Loucy (cell line): Measurements from ENCODE around the gene PKP2.

Experiments
- H2AFZ ChIP-seq: fragments of 200-600 bp; sonication (generic); 2 replicates; pipeline ENCODE4 v1.6.0; 2016; ENCODE audit warnings: antibody characterized with exemption, mild to moderate bottlenecking, low read length, moderate library complexity
- H3F3A ChIP-seq: fragments of 200-600 bp; 2 replicates; pipeline ENCODE4 v1.6.0; 2016; ENCODE audit warnings: antibody characterized with exemption, low read depth, mild to moderate bottlenecking
- H3K27me3 ChIP-seq: fragments of 200-600 bp; sonication (generic); 2 replicates; pipeline ENCODE4 v1.6.1; 2014; ENCODE audit warnings: low read length, mild to moderate bottlenecking; ENCODE audit not compliant: insufficient read depth, poor library complexity, severe bottlenecking
- H3K36me3 ChIP-seq: fragments of 200-600 bp; sonication (generic); 2 replicates; pipeline ENCODE4 v1.6.1; 2016; ENCODE audit warnings: low read length; ENCODE audit not compliant: insufficient read depth
- H3K4me1 ChIP-seq: fragments of 200-600 bp; sonication (generic); 2 replicates; pipeline ENCODE4 v1.5.1; 2014; ENCODE audit warnings: low read length, mild to moderate bottlenecking; ENCODE audit not compliant: insufficient read depth, poor library complexity, severe bottlenecking
- H3K4me2 ChIP-seq: fragments of 200-600 bp; sonication (generic); 2 replicates; pipeline ENCODE4 v1.6.0; 2014; ENCODE audit warnings: antibody characterized with exemption, low read length, low read depth, mild to moderate bottlenecking; ENCODE audit not compliant: poor library complexity, severe bottlenecking
- H3K4me3 ChIP-seq: fragments of 200-600 bp; sonication (generic); 2 replicates; pipeline ENCODE4 v1.5.1; 2014; ENCODE audit warnings: low read length, mild to moderate bottlenecking, mixed read lengths; ENCODE audit not compliant: poor library complexity, severe bottlenecking
- H3K79me2 ChIP-seq: fragments of 200-600 bp; sonication (generic); 2 replicates; pipeline ENCODE4 v1.6.1; 2014; ENCODE audit warnings: low read length; ENCODE audit not compliant: insufficient read depth
- H3K9ac ChIP-seq: fragments of 200-600 bp; sonication (generic); 2 replicates; pipeline ENCODE4 v1.6.0; 2014; ENCODE audit warnings: mild to moderate bottlenecking, low read depth, low read length, moderate library complexity; ENCODE audit not compliant: poor library complexity, severe bottlenecking
- H3K9me2 ChIP-seq: fragments of 200-600 bp; sonication (generic); replicated peaks from 2 replicates; pipeline ENCODE4 v1.6.1; 2016; ENCODE audit warnings: low read depth, low read length, mixed read lengths
- H3K9me3 ChIP-seq: fragments of 200-600 bp; sonication (generic); 2 replicates; pipeline ENCODE4 v1.6.1; 2014; ENCODE audit warnings: mild to moderate bottlenecking, antibody characterized with exemption, low read length, low read depth; ENCODE audit not compliant: insufficient read depth
- H4K20me1 ChIP-seq: fragments of 200-600 bp; sonication (generic); 2 replicates; pipeline ENCODE4 v1.6.0; 2014; ENCODE audit warnings: antibody characterized with exemption, low read length, mild to moderate bottlenecking; ENCODE audit not compliant: insufficient read depth, poor library complexity, severe bottlenecking
- EZH2phosphoT487 ChIP-seq: fragments of 200-600 bp; IDR thresholded peaks from 2 replicates; pipeline ENCODE4 v1.6.1; 2018; ENCODE audit warnings: antibody characterized with exemption, mild to moderate bottlenecking, moderate library complexity, borderline replicate concordance
- TF ChIP-seq, protein P1 (sequence below): fragments of 200-600 bp; sonication (generic); conservative IDR thresholded peaks from 2 replicates; pipeline ENCODE4 v1.5.1; 2014; ENCODE audit warnings: mild to moderate bottlenecking, antibody characterized with exemption, low read length

The PKP2 gene

DNA sequence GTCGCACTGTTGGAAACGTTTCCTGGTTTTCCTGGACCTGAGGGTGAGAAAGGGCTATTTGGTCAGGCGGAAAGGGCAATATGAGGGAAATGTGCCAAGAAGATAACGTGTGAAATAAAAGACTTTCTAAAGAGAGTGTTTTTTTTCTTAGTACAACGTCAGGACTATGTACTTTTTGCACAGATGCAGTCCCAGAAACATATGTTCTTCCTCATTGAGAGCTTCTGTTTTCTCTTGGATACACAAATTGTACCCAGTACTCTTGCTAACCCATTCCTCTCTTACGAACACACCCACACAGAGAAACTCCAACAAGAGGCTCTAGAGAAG lies 669 bp upstream of the PKP2 start:
- Histone ChIP-seq H4K20me1 (no peaks in the 10 kb centered on the region), H3K79me2 (no peaks in the 10 kb centered on the region), H3K9me2 (no peaks in the 10 kb centered on the region), H3K9me3 (no peaks in the 10 kb centered on the region), H3K9ac (no peak overlapping the region), H3F3A (no peaks in the 10 kb centered on the region), H3K27me3 (no peaks in the 10 kb centered on the region), H3K4me3 (no peak overlapping the region), H2AFZ (no peak overlapping the region), H3K36me3 (no peaks in the 10 kb centered on the region), H3K4me2 (no peak overlapping the region), H3K4me1 (no peaks in the 10 kb centered on the region)
- TF ChIP-seq, protein P1, sequence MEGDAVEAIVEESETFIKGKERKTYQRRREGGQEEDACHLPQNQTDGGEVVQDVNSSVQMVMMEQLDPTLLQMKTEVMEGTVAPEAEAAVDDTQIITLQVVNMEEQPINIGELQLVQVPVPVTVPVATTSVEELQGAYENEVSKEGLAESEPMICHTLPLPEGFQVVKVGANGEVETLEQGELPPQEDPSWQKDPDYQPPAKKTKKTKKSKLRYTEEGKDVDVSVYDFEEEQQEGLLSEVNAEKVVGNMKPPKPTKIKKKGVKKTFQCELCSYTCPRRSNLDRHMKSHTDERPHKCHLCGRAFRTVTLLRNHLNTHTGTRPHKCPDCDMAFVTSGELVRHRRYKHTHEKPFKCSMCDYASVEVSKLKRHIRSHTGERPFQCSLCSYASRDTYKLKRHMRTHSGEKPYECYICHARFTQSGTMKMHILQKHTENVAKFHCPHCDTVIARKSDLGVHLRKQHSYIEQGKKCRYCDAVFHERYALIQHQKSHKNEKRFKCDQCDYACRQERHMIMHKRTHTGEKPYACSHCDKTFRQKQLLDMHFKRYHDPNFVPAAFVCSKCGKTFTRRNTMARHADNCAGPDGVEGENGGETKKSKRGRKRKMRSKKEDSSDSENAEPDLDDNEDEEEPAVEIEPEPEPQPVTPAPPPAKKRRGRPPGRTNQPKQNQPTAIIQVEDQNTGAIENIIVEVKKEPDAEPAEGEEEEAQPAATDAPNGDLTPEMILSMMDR, result no peak
- no peak for TF ChIP-seq EZH2phosphoT487

DNA sequence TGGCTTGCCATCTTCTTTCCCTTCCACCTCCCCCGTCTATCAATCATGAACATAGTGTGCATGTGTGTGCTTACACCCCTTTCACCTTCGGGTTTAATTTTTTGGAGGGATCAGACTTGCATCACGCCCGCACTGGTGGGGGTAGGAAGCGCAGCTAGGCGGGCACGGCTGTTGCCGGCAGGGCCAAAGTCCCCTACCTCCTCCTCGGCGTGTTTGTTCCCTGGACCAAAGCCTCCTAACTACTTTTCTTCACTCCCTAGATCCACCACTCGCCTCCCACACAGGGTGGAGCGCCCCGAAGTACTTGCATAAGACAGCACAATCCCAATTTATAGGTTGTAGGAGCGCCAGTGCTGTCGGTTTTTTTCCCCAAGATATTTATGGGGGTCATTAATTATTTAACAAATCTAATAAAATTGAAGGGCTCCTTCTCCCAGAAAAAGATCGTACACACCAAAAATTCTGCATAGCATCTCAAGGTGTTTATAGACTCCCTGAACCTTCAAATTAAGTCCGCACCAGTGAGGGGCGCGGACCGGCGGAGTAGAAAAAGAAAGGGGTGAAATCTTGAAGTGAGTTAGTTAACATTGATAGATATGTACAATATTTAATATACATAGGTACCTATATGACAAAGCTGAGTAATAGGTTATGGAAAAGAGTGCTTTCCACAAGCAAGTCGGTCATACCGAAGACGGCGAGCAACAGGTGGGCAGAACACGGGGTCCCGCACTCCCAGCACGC lies 717 bp downstream of the PKP2 start:
- Histone ChIP-seq H3K36me3 (no peaks in the 10 kb centered on the region), H3K27me3 (no peaks in the 10 kb centered on the region), H3K4me2 (no peak overlapping the region), H3K9me3 (no peaks in the 10 kb centered on the region), H2AFZ (no peak overlapping the region), H3K9ac (no peak overlapping the region), H4K20me1 (no peaks in the 10 kb centered on the region), H3K79me2 (no peaks in the 10 kb centered on the region), H3K4me1 (no peaks in the 10 kb centered on the region), H3K9me2 (no peaks in the 10 kb centered on the region), H3K4me3 (no peak overlapping the region), H3F3A (no peaks in the 10 kb centered on the region)
- TF ChIP-seq, protein P1, result no peak
- TF ChIP-seq EZH2phosphoT487, result no peak

DNA sequence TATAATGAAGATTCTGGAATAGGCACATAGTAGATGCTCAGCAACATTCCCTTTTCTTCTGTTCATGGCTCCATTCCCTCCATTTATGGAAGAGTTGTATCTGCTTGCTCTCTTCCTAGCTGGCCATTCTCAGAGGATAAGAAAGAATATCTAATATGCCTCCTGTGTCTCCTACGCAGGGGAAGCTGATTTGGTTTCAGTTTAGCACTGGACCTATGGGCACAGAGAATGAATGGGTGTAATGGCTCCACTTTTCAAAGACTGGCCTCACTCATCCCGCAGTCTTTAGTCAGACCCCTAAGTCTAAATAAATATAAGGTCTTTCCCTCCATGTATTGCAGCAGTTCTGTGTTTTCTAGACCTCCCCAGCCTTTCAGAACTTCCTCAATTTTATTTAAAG lies 2.0 kb downstream of the PKP2 start:
- Histone ChIP-seq H3K9me2 (no peaks in the 10 kb centered on the region), H2AFZ (no peak overlapping the region), H4K20me1 (no peaks in the 10 kb centered on the region), H3F3A (no peaks in the 10 kb centered on the region), H3K4me3 (no peak overlapping the region), H3K4me2 (no peak overlapping the region), H3K9me3 (no peaks in the 10 kb centered on the region), H3K9ac (no peak overlapping the region), H3K4me1 (no peaks in the 10 kb centered on the region), H3K79me2 (no peaks in the 10 kb centered on the region), H3K36me3 (no peaks in the 10 kb centered on the region), H3K27me3 (no peaks in the 10 kb centered on the region)
- no peak for TF ChIP-seq EZH2phosphoT487
- TF ChIP-seq, protein P1, result no peak
